SK-N-SH treated with all-trans-retinoic acid at 6 μM for 48 hours (cell line): Measurements from ENCODE around the gene NXNL1.

ENCODE experiments used
- ATAC-seq: fragments of 200-7000 bp; cut with Tn5 transposase; 3 replicates; pipeline ENCODE4 v1.9.1; 2020; ENCODE audit warnings: mild to moderate bottlenecking, moderate library complexity
- ARNTL ChIP-seq: fragments of 450-650 bp; formaldehyde crosslinking; IDR thresholded peaks from 2 replicates; pipeline ENCODE4 v1.5.0; 2020; ENCODE audit warnings: low read depth, mild to moderate bottlenecking, moderate library complexity, borderline replicate concordance
- BACH2 ChIP-seq: fragments of 250-450 bp; sonication (Bioruptor Pico); IDR thresholded peaks from 2 replicates; pipeline ENCODE4 v1.9.0; 2021; ENCODE audit warnings: mild to moderate bottlenecking, borderline replicate concordance
- CREB5 ChIP-seq: fragments of 250-450 bp; sonication (Bioruptor Pico); IDR thresholded peaks from 2 replicates; pipeline ENCODE4 v1.5.1; 2020; ENCODE audit warnings: low read depth, mild to moderate bottlenecking, moderate library complexity
- CSDC2 ChIP-seq: fragments of 250-450 bp; sonication (Bioruptor Pico); IDR thresholded peaks from 2 replicates; pipeline ENCODE4 v1.5.0; 2020; ENCODE audit warnings: mild to moderate bottlenecking, moderate library complexity
- CSRNP3 ChIP-seq: fragments of 250-450 bp; sonication (Bioruptor Pico); IDR thresholded peaks from 2 replicates; pipeline ENCODE4 v1.5.1; 2021; ENCODE audit warnings: mild to moderate bottlenecking, moderate library complexity
- ESRRG ChIP-seq: fragments of 250-450 bp; sonication (Bioruptor Pico); IDR thresholded peaks from 2 replicates; pipeline ENCODE4 v1.6.1; 2021; ENCODE audit warnings: mild to moderate bottlenecking
- GLIS3 ChIP-seq: fragments of 250-450 bp; sonication (Bioruptor Pico); IDR thresholded peaks from 2 replicates; pipeline ENCODE4 v1.5.0; 2020; ENCODE audit warnings: mild to moderate bottlenecking, moderate library complexity
- ISL1 ChIP-seq: fragments of 250-450 bp; sonication (Bioruptor Pico); IDR thresholded peaks from 2 replicates; pipeline ENCODE4 v2.1.2; 2022; ENCODE audit warnings: mild to moderate bottlenecking, moderate library complexity
- PATZ1 ChIP-seq: fragments of 250-450 bp; sonication (Bioruptor Pico); IDR thresholded peaks from 2 replicates; pipeline ENCODE4 v1.8.0; 2020; ENCODE audit warnings: mild to moderate bottlenecking, moderate library complexity, borderline replicate concordance
- POU6F1 ChIP-seq: fragments of 250-450 bp; sonication (Bioruptor Pico); IDR thresholded peaks from 2 replicates; pipeline ENCODE4 v1.8.0; 2021; ENCODE audit warnings: low read depth, mild to moderate bottlenecking, moderate library complexity, borderline replicate concordance
- PPARA ChIP-seq: fragments of 250-450 bp; sonication (Bioruptor Pico); IDR thresholded peaks from 2 replicates; pipeline ENCODE4 v1.5.0; 2020; ENCODE audit warnings: mild to moderate bottlenecking, borderline replicate concordance
- RARB ChIP-seq: fragments of 250-450 bp; sonication (Bioruptor Pico); IDR thresholded peaks from 2 replicates; pipeline ENCODE4 v1.8.0; 2021; ENCODE audit warnings: mild to moderate bottlenecking, moderate library complexity
- SNAI2 ChIP-seq: fragments of 250-450 bp; sonication (Bioruptor Pico); IDR thresholded peaks from 2 replicates; pipeline ENCODE4 v1.5.0; 2020; ENCODE audit warnings: mild to moderate bottlenecking, moderate library complexity
- TCF4 ChIP-seq: fragments of 250-450 bp; sonication (Bioruptor Pico); IDR thresholded peaks from 2 replicates; pipeline ENCODE4 v1.8.0; 2021; ENCODE audit warnings: mild to moderate bottlenecking, moderate library complexity, borderline replicate concordance
- TOX ChIP-seq: fragments of 250-450 bp; sonication (Bioruptor Pico); IDR thresholded peaks from 2 replicates; pipeline ENCODE4 v1.8.0; 2021; ENCODE audit warnings: mild to moderate bottlenecking, moderate library complexity, borderline replicate concordance
- TSHZ2 ChIP-seq: fragments of 250-450 bp; sonication (Bioruptor Pico); IDR thresholded peaks from 2 replicates; pipeline ENCODE4 v1.5.0; 2020; ENCODE audit warnings: mild to moderate bottlenecking, moderate library complexity
- ZC3H10 ChIP-seq: fragments of 250-450 bp; sonication (Bioruptor Pico); IDR thresholded peaks from 2 replicates; pipeline ENCODE4 v1.5.1; 2021; ENCODE audit warnings: mild to moderate bottlenecking, moderate library complexity
- ZFP3 ChIP-seq: fragments of 250-450 bp; sonication (Bioruptor Pico); IDR thresholded peaks from 2 replicates; pipeline ENCODE4 v1.5.0; 2020; ENCODE audit warnings: mild to moderate bottlenecking, moderate library complexity
- ZFP30 ChIP-seq: fragments of 450-650 bp; formaldehyde crosslinking; IDR thresholded peaks from 2 replicates; pipeline ENCODE4 v1.5.0; 2022; ENCODE audit warnings: mild to moderate bottlenecking, moderate library complexity
- ZNF565 ChIP-seq: fragments of 450-650 bp; formaldehyde crosslinking; conservative IDR thresholded peaks from 2 replicates; pipeline ENCODE4 v1.5.0; 2020; ENCODE audit warnings: low read depth, mild to moderate bottlenecking, moderate library complexity
- ZNF70 ChIP-seq: fragments of 450-650 bp; formaldehyde crosslinking; IDR thresholded peaks from 2 replicates; pipeline ENCODE4 v1.5.0; 2020; ENCODE audit warnings: mild to moderate bottlenecking, moderate library complexity
- ZNF8 ChIP-seq: fragments of 450-650 bp; formaldehyde crosslinking; IDR thresholded peaks from 2 replicates; pipeline ENCODE4 v1.5.0; 2020; ENCODE audit warnings: mild to moderate bottlenecking, moderate library complexity

The NXNL1 gene

GRCh38 chr19:17505223-17505622 lies 44.5 kb upstream of the NXNL1 start:
- ATAC-seq = no peak
- no peak for TF ChIP-seq TCF4 (CRISPR knock-in tag)
- no peak for TF ChIP-seq ZFP30 (CRISPR knock-in tag)
- TF ChIP-seq TOX (CRISPR knock-in tag) = no peak
- TF ChIP-seq CSRNP3 = no peak
- no peak for TF ChIP-seq ESRRG (CRISPR knock-in tag)
- no peak for TF ChIP-seq RARB (CRISPR knock-in tag)
- no peak for TF ChIP-seq SNAI2 (CRISPR knock-in tag)
- TF ChIP-seq ZNF8 (CRISPR knock-in tag) = no peak
- no peak for TF ChIP-seq CREB5 (CRISPR knock-in tag)
- TF ChIP-seq ARNTL (CRISPR knock-in tag) = no peak
- no peak for TF ChIP-seq ISL1 (CRISPR knock-in tag)
- no peak for TF ChIP-seq GLIS3
- no peak for TF ChIP-seq ZC3H10
- no peak for TF ChIP-seq PATZ1 (CRISPR knock-in tag)
- TF ChIP-seq PPARA (CRISPR knock-in tag) = no peak
- no peak for TF ChIP-seq ZFP3 (CRISPR knock-in tag)

- TF ChIP-seq ZNF565 (CRISPR knock-in tag) (no peak), PPARA (CRISPR knock-in tag) (no peak), RARB (CRISPR knock-in tag) (no peak), TCF4 (CRISPR knock-in tag) (no peak), SNAI2 (CRISPR knock-in tag) (no peak), TSHZ2 (CRISPR knock-in tag) (no peak), ZC3H10 (no peak), CSDC2 (CRISPR knock-in tag) (no peak), BACH2 (no peak), GLIS3 (no peak), CREB5 (CRISPR knock-in tag) (no peak), ARNTL (CRISPR knock-in tag) (no peak), ZFP3 (CRISPR knock-in tag) (no peak), POU6F1 (CRISPR knock-in tag) (no peak), ZNF70 (no peak), PATZ1 (CRISPR knock-in tag) (no peak)
- no peak for ATAC-seq
Observed at GRCh38 chr19:17504456-17504855, 43.7 kb upstream of the NXNL1 start.
